Fibroblast of villous mesenchyme (primary cell): ENCODE results near the gene TTC23L. TPM values are rescaled to one million over a fixed set of nuclear protein-coding genes. Genes with fewer than 3 reads are reported as not detected.

Source experiments
- DNase-seq: peaks from one replicate; pipeline ENCODE4 v3.0.0-alpha.2; 2010; ENCODE audit warnings: low read depth
- H3K4me3 ChIP-seq: 2 replicates; pipeline ENCODE4 v1.5.1; 2011; ENCODE audit warnings: low read depth, mild to moderate bottlenecking, low read length
- CTCF ChIP-seq: IDR thresholded peaks from 2 replicates; pipeline ENCODE4 v1.5.1; 2012; ENCODE audit warnings: low read depth, mild to moderate bottlenecking, low read length; ENCODE audit not compliant: insufficient read depth
- total RNA-seq: library from RNA; depleted of rRNA; stranded (reverse); fragments of >200 nt; gene quantifications from 2 replicates; pipeline ENCODE4 v1.2.3, GENCODE V29; 2012

The TTC23L gene
- total RNA-seq, 1 donor, result under 0.01 TPM

- no peak overlapping the region for H3K4me3 ChIP-seq
- no peak for DNase-seq
- TF ChIP-seq CTCF, result no peak
Measured at GRCh38 chr5:34804913-34805312, 34.1 kb upstream of the TTC23L start.

GRCh38 chr5:34806532-34806931, 32.4 kb upstream of the TTC23L start:
- no peak for DNase-seq
- TF ChIP-seq CTCF, result no peak
- H3K4me3 ChIP-seq, result no peak overlapping the region

- no peak for TF ChIP-seq CTCF
- no peak overlapping the region for H3K4me3 ChIP-seq
- no peak for DNase-seq
Measured at GRCh38 chr5:34811706-34812105, 27.3 kb upstream of the TTC23L start.

- TF ChIP-seq CTCF, result no peak
- H3K4me3 ChIP-seq, result no peak overlapping the region
Measured at GRCh38 chr5:34813509-34813908, 25.5 kb upstream of the TTC23L start.

GRCh38 chr5:34817558-34818351, 21.2 kb upstream of the TTC23L start:
- no peak overlapping the region for H3K4me3 ChIP-seq
- no peak for TF ChIP-seq CTCF
- DNase-seq, result no peak

More at GRCh38 chr5:34813509-34813908, 25.5 kb upstream of the TTC23L start:
- no peak for DNase-seq

GRCh38 chr5:34818717-34819116, 20.2 kb upstream of the TTC23L start:
- TF ChIP-seq CTCF, result no peak
- no peak for DNase-seq
- no peak overlapping the region for H3K4me3 ChIP-seq

GRCh38 chr5:34820593-34820992, 18.4 kb upstream of the TTC23L start:
- TF ChIP-seq CTCF, result no peak
- DNase-seq, result no peak
- no peak overlapping the region for H3K4me3 ChIP-seq
